H1 (cell line): Measurements from ENCODE around the gene HECTD4. TPM values are rescaled to one million over a fixed set of nuclear protein-coding genes. Genes with fewer than 3 reads are reported as not detected.

Experiments
- CTCF ChIA-PET: fragments of 300-600 bp; sonication (Branson Sonifier 250); formaldehyde crosslinking; loops from one replicate; lab custom pipeline; 2021; ENCODE audit not compliant: partially characterized antibody; lab: Charles Lee
- POLR2A ChIA-PET: fragments of 300-600 bp; sonication (Branson Sonifier 250); formaldehyde crosslinking; loops from one replicate; lab custom pipeline; 2021; ENCODE audit warnings: inconsistent platforms; ENCODE audit not compliant: partially characterized antibody; lab: Charles Lee
- DNase-seq, 2 experiments: peaks; one replicate each; pipeline versions ENCODE4 v3.0.0 to v3.0.0-alpha.2; 2010 to 2022; ENCODE audit warnings: low spot score in 2 of 2, low read depth in 1 of 2, mixed read lengths in 1 of 2
- FAIRE-seq: peaks from 2 replicates; lab custom pipeline; 2011; peaks lifted over from hg19 to GRCh38; lab: Jason Lieb, UNC
- H2AFZ ChIP-seq: 2 replicates; pipeline ENCODE4 v1.8.1; 2012; ENCODE audit warnings: low read length, inconsistent platforms
- H2AK5ac ChIP-seq: 2 replicates; pipeline ENCODE4 v1.6.1; 2013; ENCODE audit warnings: low read depth, low read length
- H2BK120ac ChIP-seq: replicated peaks from 2 replicates; pipeline ENCODE3; 2013; ENCODE audit warnings: low read depth, low read length, inconsistent platforms
- H2BK12ac ChIP-seq: 2 replicates; pipeline ENCODE4 v1.6.1; 2013; ENCODE audit warnings: low read depth, low read length
- H2BK15ac ChIP-seq: 2 replicates; pipeline ENCODE4 v1.6.1; 2013; ENCODE audit warnings: low read length
- H2BK20ac ChIP-seq: 2 replicates; pipeline ENCODE4 v1.6.1; 2013; ENCODE audit warnings: low read length
- H2BK5ac ChIP-seq: 2 replicates; pipeline ENCODE4 v1.6.1; 2013; ENCODE audit warnings: low read depth, low read length
- H3K14ac ChIP-seq: 2 replicates; pipeline ENCODE4 v1.6.1; 2013; ENCODE audit warnings: inconsistent platforms; ENCODE audit not compliant: insufficient read length
- H3K18ac ChIP-seq: 2 replicates; pipeline ENCODE4 v1.6.1; 2013; ENCODE audit warnings: low read length; ENCODE audit errors: extremely low read depth
- H3K23ac ChIP-seq: 2 replicates; pipeline ENCODE4 v1.6.1; 2013; ENCODE audit warnings: inconsistent platforms; ENCODE audit not compliant: insufficient read length
- H3K23me2 ChIP-seq: 2 replicates; pipeline ENCODE4 v1.6.1; 2013; ENCODE audit warnings: low read depth, low read length
- H3K27ac ChIP-seq: 2 replicates; pipeline ENCODE4 v1.6.1; 2011; ENCODE audit warnings: low read depth, low read length, inconsistent platforms
- H3K27me3 ChIP-seq, 4 experiments: replicated peaks in 1 of 4; 1 replicate in 1 of 4; 2 replicates in 3 of 4; pipeline versions ENCODE4 v1.6.1 to v1.8.1; 2011 to 2013; ENCODE audit warnings: low read length in 3 of 4, mild to moderate bottlenecking in 3 of 4, inconsistent platforms in 2 of 4, mixed read lengths in 2 of 4, moderate library complexity in 1 of 4; ENCODE audit not compliant: control insufficient read depth in 3 of 4, insufficient read depth in 3 of 4; ENCODE audit errors: extremely low read depth in 1 of 4
- H3K36me3 ChIP-seq, 4 experiments: 2 replicates each; pipeline versions ENCODE4 v1.6.1 to v1.8.1; 2011 to 2013; ENCODE audit warnings: mild to moderate bottlenecking in 4 of 4, low read length in 3 of 4, moderate library complexity in 2 of 4, control low read depth in 1 of 4, inconsistent platforms in 1 of 4; ENCODE audit not compliant: insufficient read depth in 4 of 4, control insufficient read depth in 2 of 4
- H3K4ac ChIP-seq: replicated peaks from 2 replicates; pipeline ENCODE3; 2013; ENCODE audit warnings: low read length, low read depth, mixed read lengths, inconsistent platforms; ENCODE audit not compliant: insufficient read length
- H3K4me1 ChIP-seq, 4 experiments: replicated peaks in 1 of 4; 1 replicate in 1 of 4; 2 replicates in 3 of 4; pipeline versions ENCODE4 v1.6.1 to v1.8.1; 2011 to 2013; ENCODE audit warnings: low read length in 3 of 4, inconsistent platforms in 2 of 4, mixed read lengths in 1 of 4; ENCODE audit not compliant: insufficient read depth in 4 of 4, control insufficient read depth in 3 of 4
- H3K4me2 ChIP-seq, 2 experiments: 2 replicates each; pipeline versions ENCODE4 v1.6.1 to v1.8.1; 2011 to 2013; ENCODE audit warnings: low read depth in 2 of 2, low read length in 2 of 2, control low read depth in 1 of 2, inconsistent platforms in 1 of 2, mild to moderate bottlenecking in 1 of 2; ENCODE audit not compliant: insufficient read depth in 1 of 2
- H3K4me3 ChIP-seq, 4 experiments: fragments of 200-600, 300-600 bp in 1 of 4; sonication (generic), shearing (Covaris generic), sonication (Bioruptor Twin) in 1 of 4; 2 replicates each; pipeline versions ENCODE4 v1.5.1 to v1.8.1; 2011 to 2016; ENCODE audit warnings: low read length in 4 of 4, low read depth in 3 of 4, control low read depth in 2 of 4, inconsistent platforms in 2 of 4, mild to moderate bottlenecking in 2 of 4, mixed read lengths in 1 of 4, moderate library complexity in 1 of 4; ENCODE audit not compliant: insufficient read depth in 2 of 4; ENCODE audit errors: extremely low read depth in 1 of 4
- H3K56ac ChIP-seq: replicated peaks from 2 replicates; pipeline ENCODE3; 2013; ENCODE audit warnings: low read depth, mild to moderate bottlenecking, mixed read lengths, low read length, inconsistent platforms; ENCODE audit not compliant: insufficient read length
- H3K79me1 ChIP-seq: 2 replicates; pipeline ENCODE4 v1.6.1; 2013; ENCODE audit warnings: low read depth, low read length, control low read depth
- H3K79me2 ChIP-seq, 2 experiments: 2 replicates each; pipeline versions ENCODE4 v1.6.1 to v1.8.1; 2012 to 2013; ENCODE audit warnings: low read length in 2 of 2, mild to moderate bottlenecking in 2 of 2, inconsistent platforms in 1 of 2; ENCODE audit not compliant: insufficient read depth in 2 of 2, control insufficient read depth in 1 of 2
- H3K9ac ChIP-seq, 4 experiments: replicated peaks in 1 of 4; 1 replicate in 1 of 4; 2 replicates in 3 of 4; pipeline versions ENCODE4 v1.6.1 to v1.8.1; 2011 to 2013; ENCODE audit warnings: low read depth in 3 of 4, low read length in 3 of 4, control low read depth in 2 of 4, mild to moderate bottlenecking in 2 of 4, moderate library complexity in 2 of 4, inconsistent platforms in 1 of 4; ENCODE audit errors: extremely low read depth in 1 of 4
- H3K9me3 ChIP-seq, 2 experiments: 2 replicates each; pipeline versions ENCODE4 v1.6.1 to v1.8.1; 2012 to 2013; ENCODE audit warnings: mild to moderate bottlenecking in 2 of 2, moderate library complexity in 2 of 2, control low read depth in 1 of 2, inconsistent platforms in 1 of 2, low read depth in 1 of 2, low read length in 1 of 2, mixed read lengths in 1 of 2; ENCODE audit not compliant: insufficient read depth in 2 of 2
- H4K20me1 ChIP-seq, 2 experiments: replicated peaks in 1 of 2; 2 replicates each; pipeline versions ENCODE3 to v1.8.1; 2011 to 2013; ENCODE audit warnings: inconsistent platforms in 2 of 2, low read length in 2 of 2, mild to moderate bottlenecking in 1 of 2; ENCODE audit not compliant: insufficient read depth in 2 of 2, control insufficient read depth in 1 of 2
- H4K5ac ChIP-seq: 2 replicates; pipeline ENCODE4 v1.6.1; 2013; ENCODE audit warnings: low read length, low read depth, mixed read lengths, inconsistent platforms; ENCODE audit not compliant: insufficient read length
- H4K8ac ChIP-seq: 2 replicates; pipeline ENCODE4 v1.8.0; 2013; ENCODE audit warnings: mild to moderate bottlenecking, moderate library complexity, low read length, inconsistent platforms; ENCODE audit not compliant: insufficient read depth; ENCODE audit errors: extremely low read depth
- H4K91ac ChIP-seq: replicated peaks from 2 replicates; pipeline ENCODE3; 2013; ENCODE audit warnings: low read length, mixed read lengths, inconsistent platforms; ENCODE audit not compliant: insufficient read length
- CTCF ChIP-seq, 3 experiments: IDR thresholded peaks; 1 replicate in 2 of 3; 2 replicates in 1 of 3; pipeline versions ENCODE4 v1.5.1 to v1.6.1; 2011; ENCODE audit warnings: low read length in 3 of 3, mild to moderate bottlenecking in 3 of 3, inconsistent platforms in 2 of 3, low read depth in 1 of 3, moderate library complexity in 1 of 3; ENCODE audit not compliant: insufficient read depth in 1 of 3; ENCODE audit errors: control extremely low read depth in 1 of 3
- GABPA ChIP-seq: IDR thresholded peaks from 2 replicates; pipeline ENCODE4 v1.6.1; 2011; ENCODE audit warnings: mild to moderate bottlenecking, low read length, moderate library complexity, borderline replicate concordance; ENCODE audit not compliant: insufficient read depth
- KDM5A ChIP-seq: fragments of 200-600 bp; IDR thresholded peaks from 2 replicates; pipeline ENCODE4 v1.7.1; 2012; ENCODE audit warnings: mild to moderate bottlenecking, low read length, inconsistent platforms, mixed read lengths
- NANOG ChIP-seq: IDR thresholded peaks from 2 replicates; pipeline ENCODE4 v1.6.1; 2011; ENCODE audit warnings: low read length, low read depth, mild to moderate bottlenecking, inconsistent platforms; ENCODE audit not compliant: insufficient read depth, poor library complexity, severe bottlenecking
- TAF7 ChIP-seq: optimal IDR thresholded peaks from 2 replicates; pipeline ENCODE3; 2011; ENCODE audit warnings: low read depth, mild to moderate bottlenecking, inconsistent platforms, low read length, moderate library complexity, borderline replicate concordance
- WGBS, 2 experiments: shearing (Covaris generic) in 1 of 2; methylation state at CpG; one replicate each; pipeline versions ENCODE4 v1.1.6 to v1.1.7; 2013 to 2015; ENCODE audit warnings: low lambda C conversion rate in 2 of 2, mixed read lengths in 2 of 2, inconsistent platforms in 1 of 2, low coverage in 1 of 2, missing lambda C conversion rate in 1 of 2; ENCODE audit not compliant: insufficient replicate concordance in 2 of 2, insufficient coverage in 1 of 2, insufficient read length in 1 of 2; ENCODE audit errors: extremely low coverage in 1 of 2, missing lambda C conversion rate in 1 of 2; 5-methylcytosine and 5-hydroxymethylcytosine counted together
- polyA plus RNA-seq, 7 experiments: library from polyadenylated mRNA; depleted of rRNA in 3 of 7; stranded (reverse) in 5 of 7; unstranded in 2 of 7; fragments of >200 nt in 5 of 7; fragments of 200-250 nt in 2 of 7; gene quantifications; 1 replicate in 5 of 7; 2 replicates in 1 of 7; 4 replicates in 1 of 7; pipeline versions ENCODE4 v1.2.1 to v1.2.3, GENCODE V29; 2011 to 2013; ENCODE audit warnings: missing spikeins in 2 of 7, mixed read lengths in 2 of 7
- total RNA-seq: library from RNA; stranded (reverse); fragmentation: NEBNext Ultra II Directional; extraction: Animal tissue kit (Norgen Biotek cat#: 25700); gene quantifications from 2 replicates; pipeline ENCODE4 v1.2.1, GENCODE V29; 2021

Gene HECTD4
- total and polyA plus RNA-seq, 2 of the 8 experiments (the other 6 are each of a cell fraction or from before 2014, with no cell fraction given): 6.5 to 33.7 TPM

- POLR2A ChIA-PET: interaction anchor here (1.0 to 1.4 kb wide), 4 partner anchors 8 to 406 kb away, joined by 3 to 5 read pairs (median 4); partner anchors contain the start of gene TMEM116
- Histone ChIP-seq H4K20me1 (peaks cover 0 to 3% of the 10 kb centered on the region in 2 experiments), H3K4me1 (no peaks in the 10 kb centered on the region), H3K14ac (no peak overlapping the region), H2BK12ac (no peak overlapping the region), H3K9ac (peak overlapping the region in 3 of 4 experiments; percentile 90 to 95 (median 93); a peak in 6 of 7 replicates), H3K27ac (peak overlapping the region; percentile 57), H3K23ac (no peak overlapping the region)
- no peak for DNase-seq
- no peak for TF ChIP-seq CTCF (IDR thresholded peaks at IDR 0.05; ENCODE audit: control extremely low read depth in 1 of 3, insufficient read depth in 1 of 3, low read depth in 1 of 3, low read length in 3 of 3)
- TF ChIP-seq NANOG: no peak
- TF ChIP-seq KDM5A: no peak
- peak; percentile 5 for TF ChIP-seq TAF7
- TF ChIP-seq GABPA: 0 out of 2 replicates have a peak, but pooled peaks have one; percentile 9
- TF ChIP-seq, all 59 proteins: peak for 2
- H2BK120ac ChIP-seq: no peak overlapping the region
- WGBS, 2 experiments: 12% methylated on average over 18 of the region's 18 CpGs; no CpG with 5 or more reads in 1 of the 2 experiments
- FAIRE-seq: no peak
- peak overlapping the region; percentile 48; the same call in 1 of the 2 replicates for H3K18ac ChIP-seq
- H3K36me3 ChIP-seq: no peaks in the 10 kb centered on the region
- H2BK20ac ChIP-seq: no peak overlapping the region
- 0 out of 2 replicates have a peak, but pooled peaks cover 2% of the 10 kb centered on the region for H3K23me2 ChIP-seq
- peaks cover 13 to 40% of the 10 kb centered on the region in 2 experiments for H3K79me2 ChIP-seq
- peak overlapping the region; percentile 87 for H3K56ac ChIP-seq
- H3K9me3 ChIP-seq: no peaks in the 10 kb centered on the region
- peaks cover 3% of the 10 kb centered on the region; the same call in 1 of the 2 replicates for H3K79me1 ChIP-seq
- H3K4me2 ChIP-seq: peak overlapping the region; percentile 71 to 77
- H4K91ac ChIP-seq: peak overlapping the region; percentile 72
- H4K8ac ChIP-seq: peak overlapping the region; percentile 96
- H2AK5ac ChIP-seq: 0 out of 2 replicates have a peak overlapping the region, but pooled peaks have one; percentile 72
- no peak overlapping the region for H4K5ac ChIP-seq
- H3K27me3 ChIP-seq: no peaks in the 10 kb centered on the region
- H2BK5ac ChIP-seq: peak overlapping the region; percentile 84
- H3K4me3 ChIP-seq: peak overlapping the region; percentile 75 to 96 (median 91)
- CTCF ChIA-PET: interaction anchor here (0.6 kb wide), 1 partner anchor 34 kb away, joined by 3 read pairs; no protein-coding TSS in a partner anchor
- no peak overlapping the region for H2BK15ac ChIP-seq
- H3K4ac ChIP-seq: no peak overlapping the region
- peak overlapping the region; percentile 48; the same call in 1 of the 2 replicates for H2AFZ ChIP-seq
Measured at GRCh38 chr12:112418273-112418607, 36.0 kb upstream of the HECTD4 start.
